OCI-LY7 (cell line): Measurements from ENCODE around the gene GPRC5D. TPM values are rescaled to one million over a fixed set of nuclear protein-coding genes. Genes with fewer than 3 reads are reported as not detected.

Experiments
- BruUV-seq: library from RNA; stranded (reverse); fragments of 400-500 nt; replicated peaks from 2 replicates; lab custom pipeline; 2021; lab: Mats Ljungman, UMichigan
- CTCF ChIA-PET: fragments of 300-600 bp; sonication (Branson Sonifier 250); formaldehyde crosslinking; loops from one replicate; lab custom pipeline; 2022; ENCODE audit warnings: antibody characterized with exemption; ENCODE audit not compliant: unreplicated experiment; lab: Charles Lee
- POLR2A ChIA-PET: fragments of 300-600 bp; sonication (Branson Sonifier 250); formaldehyde crosslinking; loops from one replicate; lab custom pipeline; 2022; ENCODE audit warnings: antibody characterized with exemption; lab: Charles Lee
- DNase-seq: peaks from one replicate; pipeline ENCODE4 v3.0.0-alpha.2; 2015; ENCODE audit warnings: low spot score
- H2AFZ ChIP-seq: fragments of 200-600 bp; sonication (generic), shearing (Covaris generic); 2 replicates; pipeline ENCODE4 v1.6.1; 2014; ENCODE audit warnings: mild to moderate bottlenecking, antibody characterized with exemption, low read length, moderate library complexity
- H3K27ac ChIP-seq: fragments of 200-600 bp; sonication (generic); 2 replicates; pipeline ENCODE4 v1.5.1; 2014; ENCODE audit warnings: mixed run types, low read depth, mild to moderate bottlenecking, moderate library complexity, low read length, inconsistent platforms; ENCODE audit not compliant: poor library complexity, severe bottlenecking
- H3K36me3 ChIP-seq: fragments of 200-600 bp; sonication (generic); 2 replicates; pipeline ENCODE4 v1.6.1; 2014; ENCODE audit warnings: mild to moderate bottlenecking, antibody characterized with exemption, low read length, moderate library complexity, mixed read lengths; ENCODE audit not compliant: insufficient read depth
- H3K4me1 ChIP-seq: fragments of 200-600 bp; sonication (generic); 2 replicates; pipeline ENCODE4 v1.5.1; 2014; ENCODE audit warnings: mild to moderate bottlenecking, low read length; ENCODE audit not compliant: insufficient read depth, poor library complexity, severe bottlenecking
- H3K4me2 ChIP-seq: fragments of 200-600 bp; sonication (generic); 2 replicates; pipeline ENCODE4 v1.6.1; 2014; ENCODE audit warnings: mild to moderate bottlenecking, low read length
- H3K4me3 ChIP-seq: fragments of 200-600 bp; sonication (generic); 2 replicates; pipeline ENCODE4 v1.5.1; 2014; ENCODE audit warnings: mild to moderate bottlenecking, low read depth, low read length; ENCODE audit not compliant: poor library complexity, severe bottlenecking
- H3K79me2 ChIP-seq: fragments of 200-600 bp; sonication (generic); 2 replicates; pipeline ENCODE4 v1.6.1; 2016; ENCODE audit warnings: low read depth, mild to moderate bottlenecking, low read length, moderate library complexity, mixed read lengths; ENCODE audit not compliant: insufficient read depth
- H3K9me2 ChIP-seq: fragments of 200-600 bp; sonication (generic); 2 replicates; pipeline ENCODE4 v1.6.1; 2016; ENCODE audit warnings: mild to moderate bottlenecking, low read length, mixed read lengths; ENCODE audit not compliant: insufficient read depth
- H3K9me3 ChIP-seq: fragments of 200-600 bp; sonication (generic); 2 replicates; pipeline ENCODE4 v1.6.1; 2014; ENCODE audit warnings: mild to moderate bottlenecking, mixed run types, low read length, mixed read lengths
- H4K20me1 ChIP-seq: fragments of 200-600 bp; sonication (generic); 2 replicates; pipeline ENCODE4 v1.6.1; 2014; ENCODE audit warnings: mild to moderate bottlenecking, antibody characterized with exemption, low read length, moderate library complexity, mixed read lengths; ENCODE audit not compliant: insufficient read depth
- EZH2phosphoT487 ChIP-seq: fragments of 200-600 bp; sonication (generic); IDR thresholded peaks from 2 replicates; pipeline ENCODE4 v1.6.1; 2018; ENCODE audit warnings: low read depth, borderline replicate concordance, mild to moderate bottlenecking, mixed run types, antibody characterized with exemption, low read length, moderate library complexity, mixed read lengths
- intact Hi-C: fragments of 100-400 bp; cut with micrococcal nuclease; formaldehyde crosslinking; loops from one replicate; pipeline ENCODE4 v1.10.0; 2022; ENCODE audit not compliant: unreplicated experiment
- total RNA-seq, 2 experiments: library from RNA; depleted of rRNA in 1 of 2; stranded (reverse); fragments of >200 nt in 1 of 2; shearing (Covaris generic) in 1 of 2; gene quantifications; 2 replicates each; pipeline ENCODE4 v1.2.3, GENCODE V29; 2014 to 2022
- TF ChIP-seq, protein P1 (sequence below): fragments of 200-600 bp; sonication (generic); conservative IDR thresholded peaks from 2 replicates; pipeline ENCODE4 v1.5.1; 2014; ENCODE audit warnings: mild to moderate bottlenecking, antibody characterized with exemption, low read length, moderate library complexity, mixed read lengths

GPRC5D gene
- total RNA-seq, 2 experiments from 2014 or later = not detected

GRCh38 chr12:12982331-12982730 is 30.4 kb upstream of the GPRC5D start:
- TF ChIP-seq, protein P1, sequence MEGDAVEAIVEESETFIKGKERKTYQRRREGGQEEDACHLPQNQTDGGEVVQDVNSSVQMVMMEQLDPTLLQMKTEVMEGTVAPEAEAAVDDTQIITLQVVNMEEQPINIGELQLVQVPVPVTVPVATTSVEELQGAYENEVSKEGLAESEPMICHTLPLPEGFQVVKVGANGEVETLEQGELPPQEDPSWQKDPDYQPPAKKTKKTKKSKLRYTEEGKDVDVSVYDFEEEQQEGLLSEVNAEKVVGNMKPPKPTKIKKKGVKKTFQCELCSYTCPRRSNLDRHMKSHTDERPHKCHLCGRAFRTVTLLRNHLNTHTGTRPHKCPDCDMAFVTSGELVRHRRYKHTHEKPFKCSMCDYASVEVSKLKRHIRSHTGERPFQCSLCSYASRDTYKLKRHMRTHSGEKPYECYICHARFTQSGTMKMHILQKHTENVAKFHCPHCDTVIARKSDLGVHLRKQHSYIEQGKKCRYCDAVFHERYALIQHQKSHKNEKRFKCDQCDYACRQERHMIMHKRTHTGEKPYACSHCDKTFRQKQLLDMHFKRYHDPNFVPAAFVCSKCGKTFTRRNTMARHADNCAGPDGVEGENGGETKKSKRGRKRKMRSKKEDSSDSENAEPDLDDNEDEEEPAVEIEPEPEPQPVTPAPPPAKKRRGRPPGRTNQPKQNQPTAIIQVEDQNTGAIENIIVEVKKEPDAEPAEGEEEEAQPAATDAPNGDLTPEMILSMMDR = no peak
- no peak for TF ChIP-seq EZH2phosphoT487
- ChIA-PET POLR2A (no interaction called here), CTCF (no interaction called here)
- Histone ChIP-seq H3K9me3 (no peaks in the 10 kb centered on the region), H3K27ac (no peak overlapping the region), H4K20me1 (no peaks in the 10 kb centered on the region), H3K79me2 (no peaks in the 10 kb centered on the region), H3K4me3 (no peak overlapping the region), H2AFZ (no peak overlapping the region), H3K36me3 (no peaks in the 10 kb centered on the region), H3K4me2 (no peak overlapping the region), H3K9me2 (no peaks in the 10 kb centered on the region), H3K4me1 (no peaks in the 10 kb centered on the region)
- DNase-seq = no peak
- intact Hi-C loops = no loop called here
- BruUV-seq = no TSS peak

DNA sequence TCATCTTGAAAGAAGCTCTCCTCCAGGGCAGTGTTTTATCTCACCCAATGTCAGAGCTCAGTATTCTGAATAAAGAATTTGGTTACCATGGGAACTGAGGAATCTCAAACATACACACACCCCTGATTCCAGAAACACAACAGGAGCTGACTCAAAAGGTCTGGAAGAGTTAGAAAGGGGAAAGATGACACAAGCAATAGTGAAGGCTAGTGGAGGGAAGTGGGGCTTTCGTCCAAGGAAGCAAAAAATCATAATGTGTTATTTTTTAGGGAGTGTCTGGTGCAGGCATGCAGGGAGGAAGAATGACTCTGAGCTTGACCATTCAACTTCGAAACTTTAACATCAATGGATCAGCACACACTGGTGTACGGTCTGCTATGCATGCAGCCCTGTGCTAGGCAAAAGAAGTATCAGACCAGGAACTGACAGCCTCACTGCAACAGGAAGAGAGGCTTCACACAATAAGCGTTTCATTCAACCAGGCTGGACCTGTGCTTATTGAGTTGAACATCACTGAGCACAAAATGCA is 27.8 kb upstream of the GPRC5D start:
- no peak for DNase-seq
- no peak overlapping the region for H3K4me3 ChIP-seq
- H3K79me2 ChIP-seq = no peaks in the 10 kb centered on the region
- H3K36me3 ChIP-seq = no peaks in the 10 kb centered on the region
- CTCF ChIA-PET = no interaction called here
- H3K4me1 ChIP-seq = no peaks in the 10 kb centered on the region
- H3K9me2 ChIP-seq = no peaks in the 10 kb centered on the region
- H3K9me3 ChIP-seq = no peaks in the 10 kb centered on the region
- no peak overlapping the region for H3K4me2 ChIP-seq
- H4K20me1 ChIP-seq = no peaks in the 10 kb centered on the region
- TF ChIP-seq, protein P1 = no peak
- no peak for TF ChIP-seq EZH2phosphoT487
- no peak overlapping the region for H2AFZ ChIP-seq
- intact Hi-C loops = no loop called here
- no TSS peak for BruUV-seq
- H3K27ac ChIP-seq = no peak overlapping the region
- POLR2A ChIA-PET = no interaction called here

DNA sequence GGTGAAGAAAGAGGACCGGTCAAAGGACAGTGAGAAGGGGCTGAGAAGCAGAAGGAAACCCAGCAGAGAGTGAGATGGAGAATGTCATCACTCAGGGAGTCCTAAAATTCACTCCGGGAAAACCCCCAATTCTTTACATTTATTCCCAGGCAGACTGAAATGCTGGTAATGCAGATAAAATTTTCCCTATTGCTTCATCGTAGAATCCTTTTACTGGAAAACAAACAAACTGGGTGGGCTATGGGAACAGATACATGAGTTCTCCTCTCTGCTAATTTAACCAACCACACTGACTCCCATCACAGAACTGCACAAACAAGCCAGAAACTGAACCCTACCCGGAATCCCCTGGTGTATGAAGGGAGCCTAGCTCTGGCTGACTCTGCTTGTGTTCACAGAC is 27.2 kb upstream of the GPRC5D start:
- intact Hi-C loops = no loop called here
- H4K20me1 ChIP-seq = no peaks in the 10 kb centered on the region
- no TSS peak for BruUV-seq

More for the DNA sequence above, 27.2 kb upstream of the GPRC5D start:
- Histone ChIP-seq H3K9me2 (no peaks in the 10 kb centered on the region), H2AFZ (no peak overlapping the region), H3K27ac (no peak overlapping the region), H3K4me1 (no peaks in the 10 kb centered on the region), H3K4me3 (no peak overlapping the region), H3K9me3 (no peaks in the 10 kb centered on the region), H3K36me3 (no peaks in the 10 kb centered on the region), H3K79me2 (no peaks in the 10 kb centered on the region), H3K4me2 (no peak overlapping the region)
- TF ChIP-seq EZH2phosphoT487 = no peak
- TF ChIP-seq, protein P1 = no peak
- ChIA-PET CTCF (no interaction called here), POLR2A (no interaction called here)
- no peak for DNase-seq
